ENCODE data around the gene CSN1S1. TPM values are rescaled to one million over a fixed set of nuclear protein-coding genes. Genes with fewer than 3 reads are reported as not detected.

CSN1S1 gene
- total RNA-seq, 2 experiments from 2014 or later = not detected

- no peaks in the 10 kb centered on the region for H3K27me3 Mint-ChIP-seq
These were observed 64.7 kb downstream of the CSN1S1 start, which contains the start of gene STATH for GRCh38 chr4:69995526-69996016. STATH (plus strand) TSS chr4:69995966; CDS start chr4:69998438, 2,472 bp downstream.

More at GRCh38 chr4:69995526-69996016, 64.7 kb downstream of the CSN1S1 start, which contains the start of gene STATH:
- ATAC-seq = no peak
- H3K4me1 Mint-ChIP-seq = no peaks in the 10 kb centered on the region
- ChIA-PET POLR2A (no interaction called here), CTCF (no interaction called here)
- H3K27ac Mint-ChIP-seq = no peak within 1 kb of the TSS
- no peaks in the 10 kb centered on the region for H3K9me3 Mint-ChIP-seq (ENCODE audit: low read depth)
- no peak within 1 kb of the TSS for H3K4me3 Mint-ChIP-seq
- no peak for DNase-seq
- intact Hi-C loops (cut with DNase I, micrococcal nuclease) = no loop called here
- no peaks in the 10 kb centered on the region for H3K36me3 Mint-ChIP-seq (ENCODE audit: low read depth)

Other genes with a start within 250 kb of the CSN1S1 start
- gene SULT1B1, start 170.4 kb upstream of the CSN1S1 start, total RNA-seq = 1 to 10 TPM; 2.8 to 2.9 TPM
- not detected for gene SULT1E1, start 70.9 kb upstream of the CSN1S1 start, total RNA-seq
- gene CSN2, start 34.7 kb downstream of the CSN1S1 start, total RNA-seq = not detected
- not detected for gene STATH, start 64.9 kb downstream of the CSN1S1 start, total RNA-seq
- not detected for gene HTN3, start 97.4 kb downstream of the CSN1S1 start, total RNA-seq
- not detected for gene HTN1, start 119.4 kb downstream of the CSN1S1 start, total RNA-seq
- gene PRR27, start 223.2 kb downstream of the CSN1S1 start, total RNA-seq = not detected